ENCODE measurements around the gene HOXD12.

The HOXD12 gene

DNA sequence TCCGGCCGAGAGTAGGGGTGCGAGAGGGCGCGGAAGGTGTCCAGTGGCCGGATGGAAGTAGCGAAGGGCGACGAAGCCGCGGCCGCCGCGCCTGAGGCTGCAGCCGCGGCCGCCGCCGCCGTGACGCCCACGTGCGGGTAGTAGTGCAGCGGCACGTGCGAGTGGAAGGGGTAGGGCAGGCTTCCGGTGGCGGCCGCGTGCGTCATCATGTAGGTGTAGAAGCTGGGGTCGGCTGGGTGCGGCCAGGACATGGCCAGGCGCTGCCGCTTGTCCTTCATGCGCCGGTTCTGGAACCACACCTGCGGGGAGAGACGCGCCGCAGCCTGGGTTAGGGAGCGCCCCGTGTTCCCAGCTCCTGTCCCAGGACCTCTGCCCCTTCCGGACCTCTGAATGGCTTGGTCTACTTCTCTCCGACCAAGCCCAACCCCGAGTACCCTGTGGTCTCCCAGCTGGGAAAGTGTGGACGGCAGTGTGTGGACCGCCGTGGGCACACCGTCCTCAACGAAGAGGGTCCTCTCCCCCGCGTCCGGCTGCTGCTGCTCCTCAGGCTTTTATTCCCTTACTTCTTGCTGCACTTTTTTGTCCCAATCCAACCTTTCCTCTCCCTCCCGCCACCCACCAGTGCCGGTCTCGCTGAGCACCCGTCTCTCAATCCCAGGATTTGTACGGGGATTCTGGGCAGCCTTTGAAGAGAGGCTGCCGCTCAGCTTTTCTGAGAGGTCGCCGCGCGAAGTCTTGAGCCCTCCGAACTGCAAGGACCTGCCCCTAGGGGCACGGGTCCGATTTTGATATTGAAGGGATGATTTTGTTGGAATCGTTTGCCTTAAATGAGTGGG, 18.8 kb upstream of the HOXD12 start:
- DNase-seq (ENCODE audit: low read depth, low spot score): no peak

DNA sequence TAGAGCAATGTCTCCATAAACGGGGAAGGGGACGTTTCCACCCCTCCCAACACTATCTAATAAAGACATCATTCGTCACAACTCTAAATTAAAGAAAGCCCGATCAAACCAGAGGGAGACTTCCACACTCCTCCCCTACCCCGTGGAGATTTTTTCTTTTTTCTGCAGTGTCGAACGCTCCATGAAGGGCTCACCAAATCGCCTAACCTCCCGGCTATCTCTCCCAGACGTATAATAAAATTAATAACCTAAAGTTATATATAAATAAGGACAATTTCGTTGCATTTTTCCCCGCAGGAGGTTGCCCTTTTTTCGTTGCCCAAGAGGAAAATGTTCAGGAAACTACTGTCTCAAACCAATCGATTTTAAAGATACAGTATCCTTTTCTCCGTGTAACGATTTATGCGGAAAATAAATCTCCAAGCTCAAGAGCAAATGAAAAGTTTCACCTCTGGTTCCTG, 18.2 kb upstream of the HOXD12 start:
- DNase-seq (ENCODE audit: low read depth, low spot score): no peak

DNA sequence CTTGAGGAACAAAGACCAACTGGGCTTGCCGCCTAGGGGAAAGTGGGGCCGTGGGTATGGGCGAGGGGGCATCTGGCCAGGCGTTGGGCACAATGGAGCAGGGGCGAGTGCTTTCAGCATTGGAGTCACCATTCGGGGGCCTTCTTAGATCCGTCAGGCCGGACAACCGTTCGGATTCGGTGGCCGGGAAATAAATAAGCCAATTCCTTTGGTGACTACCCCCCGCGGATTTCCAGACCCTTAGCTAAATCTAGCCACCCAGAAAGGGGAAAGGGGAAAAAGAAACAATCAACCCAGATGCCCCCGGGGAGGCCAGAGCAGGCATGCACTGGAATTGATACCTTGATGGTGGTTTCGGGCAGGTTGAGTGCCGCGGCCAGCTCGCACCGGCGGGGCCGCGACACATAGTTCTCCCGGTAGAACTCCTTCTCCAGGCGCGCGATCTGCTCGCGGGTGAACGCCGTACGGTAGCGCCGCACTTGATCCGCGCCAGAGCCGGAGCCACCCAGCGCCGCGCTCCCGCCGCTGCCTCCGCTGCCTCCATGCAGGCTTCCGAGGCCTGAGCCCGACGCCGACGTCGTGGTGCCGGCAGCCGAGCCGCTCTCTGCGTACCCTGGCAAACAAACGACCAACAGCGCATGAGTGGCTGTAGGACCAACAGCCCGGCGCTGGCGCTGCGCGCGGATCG, 17.6 kb upstream of the HOXD12 start:
- DNase-seq (ENCODE audit: low read depth, low spot score): no peak

DNA sequence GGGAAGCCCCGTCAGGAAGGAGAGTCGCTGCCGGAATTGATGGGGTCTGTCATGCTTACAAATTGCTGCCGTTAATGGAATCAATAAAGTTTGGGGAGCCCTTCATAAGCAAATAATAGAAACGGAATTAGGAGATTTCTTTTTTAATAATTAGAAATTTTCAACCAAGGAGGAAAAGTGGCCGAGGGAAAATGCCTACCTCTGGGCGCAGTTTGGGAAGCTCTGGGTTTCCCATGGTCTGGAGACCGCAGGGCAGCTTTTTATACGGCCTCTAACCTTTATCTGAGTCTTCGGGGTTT, 17.1 kb upstream of the HOXD12 start:
- DNase-seq (ENCODE audit: low read depth, low spot score): no peak

DNA sequence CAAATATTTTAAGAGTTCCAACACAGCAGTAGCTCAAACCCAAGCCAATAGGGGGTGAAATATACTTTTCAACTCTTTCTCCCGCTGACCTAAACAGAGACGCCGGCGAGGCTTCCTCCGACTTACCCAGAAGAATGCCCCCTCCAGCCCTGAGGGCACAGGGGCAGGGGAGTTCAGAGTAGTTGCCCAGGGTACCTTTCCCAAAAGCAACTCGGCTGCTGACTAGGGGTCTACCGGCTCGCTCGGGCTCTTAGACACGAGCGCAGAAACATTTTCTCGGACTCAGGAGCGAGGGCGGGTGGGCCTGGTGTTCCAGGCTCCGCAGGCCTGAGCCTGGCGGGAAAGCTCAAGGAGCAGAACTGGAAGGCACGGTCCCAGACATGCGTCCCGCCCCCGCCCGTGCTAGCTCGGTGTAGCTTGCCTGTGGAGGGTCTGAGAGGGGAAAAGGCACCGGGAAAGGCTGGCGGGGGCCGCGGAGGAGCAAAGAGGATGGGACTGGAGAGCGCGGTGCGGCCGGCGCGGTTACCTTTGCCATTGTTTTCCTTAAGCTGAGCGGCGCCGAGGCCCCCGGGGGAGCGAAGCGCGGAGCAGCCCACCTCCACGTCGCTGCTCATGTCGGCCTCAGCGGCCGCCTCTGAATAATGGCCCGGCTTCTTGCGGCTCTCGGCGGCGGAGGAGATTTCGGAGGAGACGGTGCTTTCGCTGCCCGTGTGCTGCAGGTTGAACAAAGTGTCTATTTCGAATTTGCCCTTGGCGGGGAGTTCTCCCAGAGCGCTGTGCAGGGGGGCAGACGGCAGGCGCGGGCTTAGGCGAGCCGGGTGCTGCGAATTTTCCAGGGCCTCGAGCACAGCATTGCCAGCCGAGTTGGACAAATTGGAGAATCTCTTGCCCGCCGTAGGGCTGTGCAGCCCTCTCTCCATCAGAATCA, 16.5 kb upstream of the HOXD12 start:
- DNase-seq (ENCODE audit: low read depth, low spot score): no peak

DNA sequence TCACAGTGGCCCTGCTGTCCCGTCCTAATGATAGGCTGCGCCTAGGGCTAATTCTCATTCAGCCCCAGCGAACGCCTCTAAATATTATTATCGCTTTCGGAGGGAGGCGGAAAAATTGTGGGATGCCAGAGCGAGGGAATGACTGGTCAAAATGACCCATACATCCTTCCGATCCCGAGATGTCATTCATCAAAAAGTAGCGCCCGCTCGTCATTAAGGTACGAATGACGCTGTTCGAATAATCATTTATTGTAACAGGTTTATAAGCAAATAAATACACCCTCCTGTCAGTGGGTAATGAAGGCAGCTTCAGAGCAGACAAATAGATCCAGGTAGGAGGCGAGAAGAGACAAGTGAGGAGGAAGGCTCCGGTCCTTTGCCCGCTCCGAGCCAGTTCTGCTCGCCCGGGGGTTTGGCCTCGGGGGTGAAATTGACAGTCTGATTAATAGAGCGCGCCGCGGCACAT, 15.8 kb upstream of the HOXD12 start, which contains the start of gene EVX2:
Gene EVX2, minus strand, starts transcription at position 167 of the 466 bp plus-strand sequence. CDS start 186 bp downstream, outside the sequence.
- DNase-seq (ENCODE audit: low read depth, low spot score): no peak

DNA sequence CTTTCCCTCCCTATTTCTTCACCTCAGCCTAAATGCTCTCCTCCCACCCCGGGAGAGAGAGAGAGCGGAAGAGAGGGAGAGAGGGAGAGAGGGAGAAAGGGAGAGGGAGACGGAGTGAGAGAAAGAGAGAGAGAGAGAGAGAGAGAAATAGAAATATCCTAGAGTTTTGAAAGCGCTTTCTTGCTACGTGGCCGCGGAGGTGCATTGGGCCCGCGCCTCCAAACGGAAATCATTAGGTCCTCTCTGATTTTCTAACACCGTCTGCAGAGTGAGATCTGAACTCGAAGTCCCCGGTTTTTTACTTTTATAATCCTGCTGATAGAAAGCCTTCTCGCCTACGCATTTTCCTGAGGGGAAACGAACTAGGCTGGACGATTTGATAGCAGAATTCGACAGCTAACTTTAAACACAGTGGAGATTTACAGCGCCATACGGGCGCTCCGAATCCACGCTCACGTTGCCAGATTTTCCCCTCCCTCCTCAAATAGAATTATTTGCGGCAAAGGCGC, 14.9 kb upstream of the HOXD12 start:
- no peak for DNase-seq (ENCODE audit: low read depth, low spot score)

DNA sequence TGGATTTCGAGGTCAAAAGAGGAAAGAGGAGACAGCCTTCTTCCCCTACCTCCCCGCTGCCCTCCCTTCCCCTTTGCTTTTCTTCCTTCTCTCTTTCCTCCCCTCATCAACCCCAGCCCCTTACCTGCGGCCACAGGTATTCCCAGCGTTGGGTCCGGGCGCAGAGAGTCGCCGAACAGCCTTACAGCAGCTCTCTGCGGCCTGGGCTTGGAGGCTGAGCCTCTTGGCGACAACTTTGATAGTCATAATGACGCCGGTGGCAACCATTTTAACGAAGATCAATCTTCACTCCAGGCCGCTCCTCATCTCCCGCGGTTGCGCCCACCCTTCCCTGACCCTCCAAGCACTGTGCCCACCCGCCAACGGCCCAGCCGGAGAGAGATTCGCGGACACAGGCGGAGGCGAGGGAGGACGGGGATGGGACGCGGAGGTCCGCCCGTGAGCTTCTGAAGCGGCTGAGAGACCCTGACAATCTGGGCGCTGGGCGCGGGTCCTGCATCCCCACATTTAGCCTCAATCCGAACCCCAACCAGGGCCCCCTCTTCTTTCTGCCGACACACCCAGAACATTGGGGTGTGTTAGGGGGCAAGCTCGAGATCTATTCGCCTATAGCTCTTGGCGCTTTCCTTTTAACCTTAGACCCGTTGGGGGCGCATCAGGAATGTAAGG, 14.3 kb upstream of the HOXD12 start:
- DNase-seq (ENCODE audit: low read depth, low spot score): no peak

DNA sequence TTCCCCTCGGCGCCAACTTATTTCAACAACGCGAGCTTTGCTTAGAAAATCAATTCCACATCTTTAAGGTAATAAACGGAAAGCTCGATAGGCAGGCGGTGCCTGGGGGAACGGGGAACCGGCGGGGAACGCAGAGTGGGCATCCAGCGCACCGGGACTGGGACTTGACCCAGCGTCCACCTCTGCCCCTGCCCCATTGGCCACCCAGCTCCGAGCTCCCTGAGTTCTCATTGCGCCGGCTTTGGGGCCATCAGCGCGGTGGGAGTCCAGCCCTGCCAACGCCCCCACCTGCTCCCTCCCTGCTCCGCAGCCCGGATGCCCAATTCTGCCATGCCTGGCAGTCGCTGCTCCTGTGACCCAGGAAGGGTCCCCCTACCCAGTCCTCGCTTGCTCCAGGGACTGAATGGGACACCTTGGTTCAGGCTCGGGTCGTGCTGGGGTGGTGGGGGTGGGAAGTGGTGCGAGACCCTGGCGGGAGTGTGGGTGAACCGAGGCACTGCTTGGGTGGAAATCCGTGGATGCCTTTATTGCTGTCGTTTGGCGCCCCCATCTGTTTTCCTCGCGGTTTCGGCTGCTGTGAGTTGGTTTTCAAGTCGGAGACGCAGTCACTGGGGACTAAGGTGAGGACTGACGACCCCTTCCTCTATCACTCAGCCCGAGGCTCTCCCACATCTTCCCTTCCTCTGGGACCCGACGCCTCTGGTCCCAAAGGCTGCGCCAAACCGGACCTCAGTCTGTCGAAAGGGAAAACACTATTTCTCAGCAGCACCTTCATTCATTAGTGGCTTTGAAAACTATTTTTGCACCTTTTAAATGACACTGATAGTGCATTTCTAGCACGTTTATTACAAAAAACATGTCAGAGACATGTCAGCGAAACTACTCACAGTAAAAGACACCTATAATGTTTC, 13.5 kb upstream of the HOXD12 start:
- DNase-seq (ENCODE audit: low read depth, low spot score): peak; percentile 70

DNA sequence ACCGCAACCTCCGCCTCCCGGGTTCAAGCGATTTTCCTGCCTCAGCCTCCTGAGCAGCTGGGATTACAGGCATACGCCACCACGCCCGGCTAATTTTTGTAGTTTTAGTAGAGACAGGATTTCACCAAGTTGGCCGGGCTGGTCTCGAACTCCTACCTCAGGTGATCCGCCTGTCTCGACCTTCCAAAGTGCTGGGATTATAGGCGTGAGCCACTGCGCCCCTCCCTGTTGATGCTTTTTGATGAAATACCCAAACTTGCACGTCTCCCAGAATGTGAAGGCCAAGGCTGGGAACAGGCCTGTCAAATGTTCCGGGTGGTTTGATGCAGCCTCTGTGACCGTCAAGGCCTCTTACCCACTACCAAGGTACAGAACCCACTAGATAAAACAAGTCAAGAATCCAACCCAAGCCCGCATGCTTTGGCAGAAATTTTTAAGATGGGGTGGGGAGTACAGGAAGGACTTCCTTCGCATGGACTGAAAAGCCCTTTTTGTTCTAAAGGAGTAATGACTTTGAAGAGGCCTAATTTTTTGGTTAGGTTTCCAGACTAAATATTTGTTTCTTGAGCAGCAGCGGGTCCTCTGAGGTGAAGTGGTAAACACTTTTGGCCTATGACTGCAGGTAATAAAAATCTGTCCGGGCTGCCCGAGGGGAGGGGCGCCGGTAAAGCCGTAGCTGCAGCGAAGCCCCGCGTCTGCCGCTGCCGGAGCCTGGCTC, 12.1 kb upstream of the HOXD12 start:
- no peak for DNase-seq (ENCODE audit: low read depth, low spot score)

DNA sequence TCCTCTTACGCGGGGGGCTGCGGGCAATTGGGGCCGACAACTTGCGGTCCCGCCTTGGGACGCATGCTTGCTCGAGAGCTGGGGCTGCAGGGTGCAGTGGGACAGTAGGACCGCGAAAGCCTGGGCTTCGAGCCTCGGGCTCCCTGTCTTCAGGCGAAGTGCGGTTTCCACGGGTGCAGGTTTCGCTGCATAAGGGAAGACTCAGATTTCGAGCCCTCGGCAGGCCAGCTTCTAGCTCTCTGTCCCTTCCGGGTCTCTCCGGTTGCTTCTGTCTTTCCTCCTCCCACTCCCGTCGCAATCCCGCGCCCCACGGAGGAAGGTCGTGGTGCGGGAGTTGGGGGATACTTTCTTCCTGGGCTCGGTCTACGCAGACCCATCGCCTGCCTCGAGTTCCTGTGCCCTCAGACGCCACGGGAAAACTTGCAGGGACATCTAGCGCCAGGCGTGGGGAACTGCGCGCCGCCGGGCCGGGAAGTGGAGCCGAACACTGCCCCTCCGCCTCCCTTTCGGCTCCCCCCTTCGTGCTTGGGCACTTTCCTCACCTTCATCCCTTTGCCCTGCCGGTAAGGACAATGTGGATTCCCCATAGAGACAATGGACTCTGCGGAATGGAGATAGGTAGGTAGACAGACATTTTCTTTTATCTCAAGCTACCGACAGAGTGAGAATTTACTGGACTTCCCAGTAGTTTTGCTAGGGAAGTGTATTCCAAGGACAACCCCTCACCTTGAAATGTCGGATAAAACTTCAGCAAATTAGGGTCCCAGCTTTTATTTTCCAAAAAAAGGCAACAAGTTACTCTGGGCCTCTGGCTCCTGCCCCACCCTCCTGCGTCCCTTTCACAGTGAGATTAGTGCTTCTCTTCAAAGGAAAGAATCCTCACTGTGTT, 11.3 kb upstream of the HOXD12 start:
- peak; percentile 71 for DNase-seq (ENCODE audit: low read depth, low spot score)

DNA sequence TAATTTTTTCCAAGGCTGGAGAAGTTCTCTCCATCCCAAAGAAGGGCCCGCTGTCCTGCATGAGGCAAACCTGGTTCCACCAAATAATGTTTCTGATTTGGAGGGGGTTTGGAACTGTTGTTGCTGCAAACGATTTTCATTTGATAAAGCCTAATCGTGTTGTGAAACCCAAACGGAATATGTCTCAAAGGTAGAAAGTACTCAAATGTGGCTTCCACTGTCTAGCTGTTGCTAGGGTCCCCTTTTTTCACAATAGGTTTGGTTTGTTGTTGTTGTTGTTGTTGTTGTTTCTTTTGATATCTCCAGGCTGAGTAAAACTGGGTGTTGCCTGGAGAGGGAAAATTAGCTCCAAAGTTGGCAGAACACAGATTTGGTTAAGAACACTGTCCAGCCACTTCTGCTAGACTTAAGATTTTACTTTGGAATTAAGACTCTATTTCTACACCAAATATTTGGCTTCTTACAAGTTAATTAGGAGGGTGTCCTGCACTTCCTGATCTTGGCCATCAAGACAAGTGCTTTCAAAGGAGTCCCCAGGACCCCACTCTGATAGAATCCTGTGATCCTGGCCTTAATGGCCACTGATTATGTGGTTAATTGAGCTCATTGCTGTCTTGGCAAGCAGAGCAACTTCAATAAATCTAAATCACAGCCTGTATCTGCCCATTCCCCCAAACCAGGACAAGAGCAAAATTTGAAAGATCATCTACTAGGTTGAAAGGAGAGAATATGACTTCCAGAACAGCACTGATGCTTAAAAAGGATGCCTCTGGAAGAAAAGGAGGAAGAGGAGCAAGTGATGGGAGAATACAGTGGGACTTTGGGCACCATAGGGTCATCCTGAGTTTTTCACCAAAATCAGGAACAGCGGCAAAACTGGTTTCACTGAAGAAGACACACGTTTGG, 10.4 kb upstream of the HOXD12 start:
- no peak for DNase-seq (ENCODE audit: low read depth, low spot score)

DNA sequence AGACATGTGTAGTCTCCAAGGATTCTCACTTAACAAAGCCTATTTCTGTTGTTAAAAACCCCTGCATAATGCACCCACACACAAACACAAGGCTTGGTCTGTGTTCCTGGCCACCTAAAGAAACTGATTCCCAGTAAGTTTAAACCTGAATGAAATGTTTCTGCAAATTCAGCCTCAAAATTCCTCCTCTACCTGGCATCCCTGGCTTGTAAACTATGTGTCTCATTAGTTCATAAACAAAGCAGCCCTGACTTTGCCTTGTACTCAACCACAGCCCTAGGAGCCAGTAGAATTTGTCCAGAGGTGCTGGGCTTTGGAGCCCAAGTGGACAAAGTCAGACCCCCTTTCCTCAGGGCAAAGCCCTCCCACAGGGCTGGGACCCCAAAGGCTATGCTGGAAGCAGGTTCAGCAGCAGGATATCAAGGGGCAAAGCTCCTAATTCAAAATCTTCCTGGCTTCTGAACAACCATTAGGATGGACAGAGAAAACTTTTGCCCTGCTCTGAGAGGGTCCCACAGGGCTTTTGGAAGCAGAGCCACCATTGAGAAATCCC, 9.7 kb upstream of the HOXD12 start:
- DNase-seq (ENCODE audit: low read depth, low spot score): no peak

DNA sequence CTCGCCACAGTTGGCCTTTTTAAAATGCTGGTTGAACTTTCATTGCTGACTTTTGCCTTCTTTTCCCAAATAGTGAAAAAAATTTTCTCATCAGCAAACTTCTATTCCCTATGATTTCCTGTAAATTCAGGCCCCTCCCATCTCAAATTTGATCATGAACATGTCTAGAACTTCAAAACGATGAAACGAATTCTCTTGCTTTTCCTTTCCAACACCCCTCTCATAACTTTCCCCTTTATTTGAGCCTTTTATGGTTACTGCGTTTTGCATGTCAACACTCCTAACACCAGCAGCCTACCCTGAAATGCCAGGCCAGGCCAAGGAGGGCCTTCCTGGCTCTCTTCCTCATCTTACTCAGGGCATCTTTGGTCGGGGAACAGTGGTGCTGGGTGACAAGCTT, 8.7 kb upstream of the HOXD12 start:
- DNase-seq (ENCODE audit: low read depth, low spot score): no peak

DNA sequence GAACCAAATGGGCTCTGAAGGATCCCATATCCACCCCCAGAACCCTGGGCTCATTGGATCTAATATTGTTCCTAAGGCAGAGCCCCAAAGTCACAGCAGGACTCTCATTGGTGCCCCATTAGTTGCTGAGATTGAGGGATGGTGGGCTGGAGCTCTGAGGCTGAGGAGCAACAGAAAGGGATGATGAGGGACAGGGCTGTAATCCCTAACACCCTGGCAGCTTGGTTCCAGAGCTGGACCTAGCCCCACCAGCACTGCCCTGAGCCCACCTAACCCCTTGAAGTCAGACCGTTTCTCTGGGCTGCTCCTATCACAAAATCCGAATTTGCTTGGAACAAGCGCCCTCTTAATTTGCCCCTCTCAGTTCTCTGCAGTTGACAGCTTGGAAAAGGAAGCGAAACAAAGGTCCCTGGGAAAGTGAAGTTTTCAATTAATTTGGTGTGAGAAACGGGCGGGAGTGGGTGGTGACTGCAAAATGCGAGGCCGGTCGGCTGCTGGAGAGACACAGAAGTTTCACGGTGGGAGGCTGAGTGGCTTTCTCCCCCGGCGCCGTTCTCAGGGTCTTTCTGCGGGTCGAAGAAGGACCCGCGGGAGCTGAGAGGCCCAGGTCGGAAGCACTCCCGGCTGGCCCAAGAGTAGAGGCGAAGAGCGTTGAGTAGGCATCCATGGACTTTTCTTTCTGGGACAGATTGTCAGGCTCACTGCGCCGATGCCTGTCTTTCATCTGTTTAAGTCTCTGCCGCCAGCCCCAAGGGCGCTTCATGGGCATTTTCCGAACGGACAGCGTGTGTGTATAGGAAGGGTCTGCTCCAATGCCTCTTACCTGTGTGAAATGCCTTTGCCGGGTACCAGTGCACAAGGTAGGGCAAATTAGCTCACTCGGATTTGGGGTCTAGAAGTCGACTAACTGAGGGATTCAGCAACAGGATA, 8.0 kb upstream of the HOXD12 start:
- DNase-seq (ENCODE audit: low read depth, low spot score): no peak

Measured in astrocyte of the hippocampus (primary cell).